ENCODE measurements around the gene OAS2.
A peak's percentile ranks its signal among the peaks of the same experiment; 100 is the strongest.

Gene OAS2

DNA sequence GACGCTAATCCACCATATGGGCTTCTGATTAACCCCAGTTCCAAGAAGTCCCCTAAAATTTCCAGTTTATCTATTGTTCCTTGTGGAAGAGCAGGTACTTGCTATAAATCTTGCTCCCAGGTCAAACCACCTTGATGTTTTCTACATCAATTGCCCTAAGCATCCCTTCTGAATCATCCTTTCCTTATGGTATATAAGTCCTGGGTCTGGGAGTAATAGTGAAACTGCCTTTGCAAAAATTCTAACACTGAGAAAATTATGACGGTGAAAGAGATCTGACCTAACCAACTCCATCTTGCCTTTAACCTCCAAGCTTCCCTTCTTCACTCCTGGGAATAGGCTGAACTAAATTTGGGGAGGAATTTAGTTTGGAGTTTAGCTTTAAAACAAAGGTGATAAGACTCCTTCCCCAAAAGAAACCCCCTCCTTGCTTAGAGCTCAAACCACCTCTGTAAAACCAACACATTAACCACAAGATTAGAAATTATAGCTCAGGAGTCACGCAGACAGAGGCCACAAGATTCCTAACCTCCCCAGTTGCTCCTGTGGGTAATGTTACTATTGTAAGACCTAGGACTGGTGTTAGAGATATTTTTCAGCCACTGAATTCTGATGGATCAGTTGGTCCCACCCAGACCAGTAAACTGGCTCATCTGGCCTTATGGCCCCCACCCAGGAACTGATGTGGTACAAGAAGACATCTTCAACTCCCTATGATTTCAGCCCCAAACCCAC lies 44.4 kb downstream of the OAS2 start:
- no peak for DNase-seq

DNA sequence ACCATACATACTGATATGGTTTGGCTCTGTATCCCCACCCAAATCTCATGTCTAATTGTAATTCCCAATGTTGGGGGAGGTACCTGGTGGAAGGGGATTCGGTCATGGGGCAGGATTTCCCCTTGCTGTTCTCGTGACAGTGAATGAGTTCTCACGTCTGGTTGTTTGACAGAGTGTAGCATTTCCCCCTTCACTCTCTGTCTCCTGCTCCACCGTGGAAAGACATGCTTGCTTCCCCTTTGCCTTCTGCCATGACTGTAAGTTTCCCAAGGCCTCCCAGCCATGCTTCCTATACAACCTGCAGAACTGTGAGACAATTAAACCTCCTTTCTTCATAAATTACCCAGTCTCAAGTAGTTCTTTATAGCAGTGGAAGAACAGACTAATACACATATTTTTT lies 49.4 kb downstream of the OAS2 start:
- no peak for DNase-seq

DNA sequence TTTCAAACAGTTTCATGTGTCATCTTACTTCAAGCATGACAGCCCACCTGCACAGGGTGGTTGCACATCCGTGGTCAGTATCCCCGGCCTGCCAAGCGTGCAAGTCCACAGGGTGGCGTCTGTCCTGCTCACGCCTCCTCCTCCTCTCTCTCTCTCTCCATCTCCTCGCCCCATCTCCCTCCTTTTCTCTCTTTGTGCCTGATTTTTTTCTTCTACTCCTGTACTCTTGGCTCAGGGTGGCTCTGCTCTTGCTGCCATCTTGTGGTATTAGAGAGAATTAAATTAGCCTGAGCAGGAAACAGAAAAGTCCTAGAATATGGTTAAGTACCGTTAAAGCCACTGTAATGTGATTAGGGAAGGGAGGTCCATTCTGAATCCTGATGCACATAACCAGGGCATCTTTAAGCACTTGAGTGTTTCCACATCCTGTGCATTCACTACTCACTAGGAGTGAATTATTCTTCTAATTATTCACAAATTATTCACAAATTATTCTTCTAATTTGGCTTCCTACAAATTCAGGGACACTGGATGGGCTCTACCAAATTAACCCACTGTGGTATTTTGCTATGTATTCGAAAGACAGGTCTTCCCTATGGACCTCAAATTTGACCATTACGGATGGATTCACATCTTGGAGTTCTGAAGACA lies 52.7 kb downstream of the OAS2 start:
- DNase-seq, result no peak

DNA sequence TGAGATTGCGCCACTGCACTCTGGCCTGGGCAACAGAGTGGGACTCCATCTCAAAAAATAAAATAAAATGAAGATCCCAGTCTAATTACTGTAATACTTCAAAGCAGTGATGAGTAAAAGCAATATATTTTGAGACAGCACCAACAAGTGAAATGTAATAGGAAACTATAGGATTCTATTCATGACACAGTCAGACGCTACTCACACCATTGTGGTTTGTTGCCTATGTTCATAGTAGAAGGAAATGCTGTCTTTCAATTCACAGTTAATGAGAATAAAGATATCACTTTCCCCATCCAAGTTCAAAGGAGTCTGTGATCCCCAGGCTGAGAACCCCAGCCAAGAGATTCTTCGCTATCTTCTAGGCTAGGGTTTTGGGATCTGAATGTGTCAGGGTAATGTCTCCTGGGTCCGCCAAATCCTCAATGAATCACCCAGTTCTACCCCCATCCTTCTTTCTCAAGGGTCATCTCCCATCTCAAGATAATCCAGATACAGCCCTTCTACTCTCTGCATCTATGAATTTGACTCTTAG lies 61.7 kb downstream of the OAS2 start:
- no peak for DNase-seq

DNA sequence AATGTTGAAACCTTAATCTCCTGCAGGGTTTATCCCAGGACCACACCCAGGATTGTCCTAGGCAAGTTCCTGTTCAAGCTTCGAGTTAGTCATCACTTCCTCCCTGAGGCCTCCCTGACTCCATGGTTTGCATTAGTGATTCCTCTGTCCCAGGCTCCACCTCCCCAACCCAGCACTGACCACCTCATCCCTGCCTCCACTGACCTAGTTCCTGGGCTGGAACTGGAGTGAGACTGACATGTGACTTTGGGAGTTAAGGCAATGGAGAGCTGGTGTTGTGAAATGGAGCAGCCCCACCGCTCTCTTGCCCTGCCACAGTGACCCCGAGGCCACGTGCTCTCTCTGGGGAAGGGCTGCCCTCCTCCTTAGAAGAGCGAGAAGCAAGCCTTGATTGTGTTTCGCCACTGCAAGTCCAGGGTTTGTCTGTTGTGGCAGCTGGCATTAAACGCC lies 62.4 kb downstream of the OAS2 start:
- peak; percentile 67 for DNase-seq

DNA sequence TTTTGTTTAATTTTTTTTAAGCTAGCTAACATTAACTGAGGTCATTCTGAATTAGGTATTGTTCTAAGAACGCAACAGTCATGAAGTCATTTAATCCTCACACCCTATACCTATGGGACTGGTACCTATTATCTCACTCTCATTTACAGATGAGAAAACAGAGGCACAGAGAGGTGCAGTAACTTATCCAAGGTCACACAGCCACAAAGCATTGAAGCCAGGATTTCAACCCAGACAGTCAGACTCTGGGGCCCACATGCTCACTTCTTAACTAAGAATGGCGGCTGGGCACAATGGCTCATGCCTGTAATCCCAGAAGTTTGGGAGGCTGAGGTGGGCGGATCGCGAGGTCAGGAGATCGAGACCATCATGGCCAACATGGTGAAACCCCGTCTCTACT lies 63.2 kb downstream of the OAS2 start:
- no peak for DNase-seq

DNA sequence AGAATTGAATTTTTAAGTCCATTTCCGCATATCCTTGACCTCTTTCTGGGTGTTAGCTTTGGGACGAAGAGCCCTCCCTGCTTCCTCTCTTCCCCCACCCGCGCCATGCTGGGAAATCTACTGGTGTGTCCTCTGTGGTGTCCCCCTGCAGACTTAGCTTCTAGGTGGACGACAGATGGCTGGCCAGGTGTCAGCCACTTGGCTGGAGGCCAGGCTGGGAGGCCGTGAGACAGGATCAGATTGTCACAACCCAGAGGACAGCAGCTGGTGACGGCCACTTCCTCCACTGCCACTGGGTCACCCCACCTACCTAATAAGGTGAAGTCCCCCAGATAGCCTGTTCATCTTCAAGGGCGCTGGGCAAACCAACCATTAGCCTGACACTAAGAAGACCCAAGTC lies 64.9 kb downstream of the OAS2 start:
- DNase-seq, result no peak

DNA sequence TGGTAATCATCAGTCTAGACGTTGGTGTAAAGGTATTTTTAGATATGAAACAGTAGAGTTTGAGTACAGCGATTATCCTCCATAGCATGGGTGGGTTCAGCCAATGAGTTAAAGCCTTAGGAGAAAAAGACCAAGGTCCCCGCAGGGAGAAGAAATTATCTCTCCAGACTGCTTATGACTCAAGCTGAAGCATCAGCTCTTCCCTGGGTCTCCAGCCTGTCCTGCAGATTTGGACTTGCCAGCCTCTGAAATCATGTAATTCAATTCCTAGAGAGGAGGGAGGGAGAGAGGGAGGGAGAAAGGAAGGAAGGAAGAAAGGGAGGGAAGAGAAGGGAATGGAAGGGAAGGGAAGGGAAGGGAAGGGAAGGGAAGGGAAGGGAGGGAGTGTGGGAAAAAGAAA lies 66.2 kb downstream of the OAS2 start:
- DNase-seq, result no peak

DNA sequence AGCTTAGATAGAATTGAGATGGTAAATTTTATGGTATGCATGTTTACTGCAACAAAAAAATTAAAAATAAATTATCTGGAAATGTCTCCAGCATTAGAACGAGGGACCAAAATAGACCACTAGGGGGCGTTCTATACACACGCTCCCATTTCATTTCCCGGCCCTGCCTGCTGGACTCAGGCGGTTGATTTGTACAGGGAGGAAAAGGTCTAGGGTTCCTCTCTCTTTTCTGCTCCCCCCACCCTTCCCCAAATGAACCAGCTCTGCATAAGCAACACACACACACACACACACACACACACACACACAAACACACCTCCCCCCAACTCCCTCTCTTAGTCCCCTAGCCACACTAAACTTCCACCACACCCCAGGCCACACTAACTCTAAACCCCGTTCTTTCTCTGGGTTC lies 70.4 kb downstream of the OAS2 start:
- peak; percentile 58 for DNase-seq

DNA sequence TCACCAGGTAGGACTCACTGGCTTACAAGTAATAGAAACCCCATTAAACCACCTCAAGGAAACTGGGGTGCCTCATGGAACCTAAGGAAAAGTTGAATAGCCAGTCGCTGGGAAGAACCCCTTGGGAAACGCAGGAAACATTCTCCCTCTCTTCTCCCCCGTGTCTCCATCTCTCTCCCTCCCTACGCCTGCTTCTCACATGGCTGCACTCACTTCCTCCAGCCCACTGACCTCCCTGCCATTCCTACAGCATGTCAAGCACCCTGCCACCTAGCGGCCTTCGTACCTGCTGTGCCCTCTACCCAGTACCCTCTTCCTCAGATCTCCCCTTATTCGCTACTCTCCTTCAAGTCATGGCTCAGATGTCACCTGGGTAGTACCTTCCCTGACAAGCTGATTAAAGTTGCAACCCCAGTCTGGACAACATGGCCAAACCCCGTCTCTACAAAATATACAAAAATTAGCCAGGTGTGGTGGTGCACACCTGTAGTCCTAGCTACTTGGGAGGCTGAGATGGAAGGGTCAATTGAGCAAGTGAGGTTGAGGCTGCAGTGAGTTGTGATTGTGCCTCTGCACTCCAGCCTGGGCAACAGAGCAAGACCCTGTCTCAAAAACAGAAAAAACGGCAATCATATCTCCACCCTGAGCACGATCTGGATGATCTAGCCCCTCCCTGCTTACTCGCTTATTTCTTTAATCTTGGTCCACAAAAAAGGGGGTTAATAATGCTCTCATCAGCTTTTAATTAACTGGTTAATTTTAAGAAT lies 71.8 kb downstream of the OAS2 start:
- no peak for DNase-seq

DNA sequence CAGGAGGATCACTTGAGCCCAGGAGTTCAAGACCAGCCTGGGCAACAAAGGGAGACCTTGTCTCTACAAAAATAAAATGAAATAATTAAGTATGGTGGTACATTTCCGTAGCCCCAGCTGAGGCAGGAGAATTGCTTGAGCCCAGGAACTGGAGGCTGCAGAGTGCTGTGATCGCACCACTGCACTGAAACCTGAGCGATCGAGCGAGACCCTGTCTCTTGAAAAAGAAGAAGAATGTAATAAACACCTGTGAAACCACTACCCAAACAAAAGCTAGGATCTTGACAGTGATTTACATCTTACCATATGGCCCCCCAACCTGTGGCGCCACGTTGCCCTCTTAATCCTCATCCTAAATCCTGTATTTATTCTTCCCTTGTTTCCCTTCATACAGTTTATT lies 72.5 kb downstream of the OAS2 start:
- DNase-seq, result peak; percentile 20

DNA sequence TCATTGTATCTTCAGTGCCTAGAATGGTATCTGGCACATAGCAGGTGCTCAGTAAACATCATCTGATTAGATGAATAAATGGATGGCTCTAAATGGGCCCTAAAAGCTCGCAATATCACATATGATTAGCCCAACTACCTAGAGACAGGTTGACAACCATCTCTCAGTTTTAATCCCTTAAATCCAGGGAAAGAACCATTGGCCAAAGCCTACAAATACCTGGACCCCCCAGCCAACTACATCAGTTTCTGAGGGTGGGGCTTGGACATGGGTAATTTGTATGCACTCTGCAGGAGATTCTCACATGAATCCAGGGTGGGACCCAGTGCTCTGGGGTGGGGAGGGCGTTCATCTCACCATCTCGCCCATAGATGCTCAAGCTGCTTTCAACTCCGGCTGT lies 73.4 kb downstream of the OAS2 start:
- no peak for DNase-seq

DNA sequence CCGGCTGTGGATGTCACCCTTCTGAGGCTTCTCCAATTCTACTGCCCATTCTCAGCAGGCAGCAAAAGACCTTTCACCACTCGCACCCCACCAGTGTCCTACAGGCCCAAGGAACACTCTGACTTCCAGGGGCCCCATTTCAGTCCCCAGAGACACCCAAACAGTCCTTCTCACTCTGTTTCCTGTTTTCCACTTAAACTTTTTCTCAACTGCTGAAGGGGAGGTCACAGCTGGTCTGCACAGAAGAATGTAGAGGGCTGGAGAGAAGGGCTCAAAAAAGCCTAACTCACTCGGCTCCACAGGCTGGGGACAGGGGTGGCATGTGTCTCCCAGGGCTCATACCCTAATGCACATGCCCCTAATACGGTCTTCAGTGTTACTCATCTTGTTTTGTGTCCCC lies 74.0 kb downstream of the OAS2 start:
- DNase-seq, result no peak

DNA sequence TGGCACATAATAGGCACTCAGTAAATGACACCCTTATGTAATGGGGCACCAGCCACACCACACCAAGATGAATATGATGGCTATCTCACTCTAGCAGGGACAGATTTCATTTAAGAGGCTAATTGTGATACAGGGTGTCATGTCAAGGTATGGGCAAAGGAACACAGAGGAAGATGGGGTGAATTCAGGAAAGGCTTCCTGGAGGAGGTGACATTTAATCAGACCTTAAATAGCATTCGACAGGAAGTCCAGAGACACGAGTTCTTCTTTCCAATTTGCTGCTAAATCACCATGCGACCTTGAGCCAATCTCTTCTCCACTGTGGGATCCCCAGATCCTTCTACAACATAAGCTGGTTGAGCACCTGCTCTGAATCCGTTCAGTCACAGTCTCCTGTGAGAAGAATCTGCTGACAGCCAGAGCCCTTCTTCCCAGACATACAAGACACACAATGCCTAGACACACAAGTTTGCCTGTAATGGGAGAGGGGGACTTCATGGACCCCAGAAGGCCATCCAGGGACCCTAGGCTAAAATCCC lies 76.7 kb downstream of the OAS2 start:
- no peak for DNase-seq

DNA sequence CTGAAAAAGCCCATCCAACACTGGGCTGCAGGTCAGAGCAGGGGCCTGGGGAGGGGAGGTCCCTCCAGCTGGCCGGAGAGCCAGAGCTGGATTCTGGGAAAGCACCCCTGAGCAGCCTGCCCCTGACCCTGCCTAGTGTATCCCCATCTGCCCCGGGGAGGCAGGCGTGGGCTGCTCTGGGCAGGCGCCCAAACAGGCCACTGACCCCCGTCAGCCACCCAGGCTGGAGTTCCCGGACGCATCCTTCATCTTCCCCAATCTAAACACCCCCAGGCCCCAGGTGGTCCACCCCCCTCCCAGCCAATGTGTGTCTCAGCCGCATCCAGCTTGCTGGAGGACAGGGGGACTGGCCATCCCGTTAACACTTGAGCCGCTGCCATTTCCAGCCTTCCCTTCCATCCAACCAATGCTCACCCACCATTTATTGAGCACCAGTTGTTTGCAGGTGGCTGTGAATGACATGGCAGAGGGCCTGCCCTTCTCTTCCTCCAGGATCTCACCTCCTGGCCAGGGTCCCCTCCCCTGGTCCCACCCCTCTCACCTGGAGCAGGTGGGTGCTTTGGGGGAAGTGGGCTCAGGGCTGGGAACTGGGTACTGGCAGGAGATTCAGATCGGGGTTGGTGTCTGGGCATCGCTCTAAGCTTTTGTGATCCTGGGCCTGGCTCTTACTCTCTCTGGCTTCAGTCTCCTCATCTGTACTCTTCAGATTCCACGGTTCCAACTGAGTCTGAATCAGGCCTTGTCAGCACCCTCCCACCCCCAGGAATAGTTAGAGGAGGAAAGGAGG lies 77.5 kb downstream of the OAS2 start:
- no peak for DNase-seq

DNA sequence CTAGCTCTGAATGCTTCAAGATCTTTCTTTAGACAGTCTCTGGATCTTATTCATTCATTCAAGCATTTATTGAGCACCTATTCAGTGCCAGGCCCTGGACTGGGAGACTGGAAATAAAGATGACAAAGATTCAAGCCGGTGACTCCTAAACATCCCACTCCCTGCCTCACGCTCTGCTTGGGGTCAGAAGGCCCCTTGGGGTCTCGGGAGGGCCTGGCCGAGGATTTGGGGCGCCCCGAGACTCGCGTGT lies 78.0 kb downstream of the OAS2 start:
- no peak for DNase-seq

DNA sequence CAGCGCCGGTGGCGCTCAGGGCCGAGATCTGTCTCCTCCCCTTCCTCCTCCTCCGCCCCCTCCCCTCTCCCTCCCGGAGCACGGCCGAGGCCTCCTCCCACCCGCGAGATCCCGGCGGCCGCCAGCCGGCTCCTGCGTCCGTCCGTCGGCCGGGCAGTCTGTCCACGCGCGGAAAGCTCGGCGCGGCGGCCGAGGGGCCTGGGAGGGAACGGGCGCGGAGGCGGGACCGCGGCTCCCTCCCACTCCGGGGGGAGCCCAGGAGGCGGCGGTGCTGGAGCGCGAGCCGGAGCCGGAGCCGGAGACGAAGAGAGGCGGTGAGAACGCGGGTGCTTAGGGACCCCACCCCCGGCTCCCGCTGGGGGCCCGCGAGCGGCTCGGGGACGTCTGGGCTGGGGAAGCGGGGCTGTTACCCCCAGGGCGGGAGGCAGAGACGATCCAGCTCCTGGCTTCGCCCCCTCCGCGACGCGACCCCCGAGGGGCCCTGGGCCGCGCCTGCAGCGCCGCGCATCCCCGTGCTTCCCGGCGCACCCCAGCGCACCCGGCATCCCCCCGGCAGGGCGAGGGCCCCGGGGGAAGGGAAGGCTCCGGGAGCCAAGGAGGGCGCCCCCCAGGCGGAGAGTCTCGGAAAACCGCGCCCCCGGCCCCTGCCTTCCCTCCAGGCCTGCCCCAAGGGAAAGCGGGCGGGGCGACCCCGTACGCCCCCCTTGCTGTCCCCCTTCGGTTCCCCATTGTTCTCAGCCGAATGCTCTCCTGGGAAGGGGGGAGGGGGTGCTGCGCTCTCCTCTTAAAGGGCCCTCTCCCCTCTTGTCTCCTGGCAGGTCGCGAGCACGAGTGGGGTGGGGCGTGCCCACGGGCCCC lies 78.5 kb downstream of the OAS2 start, which contains the start of gene DTX1:
DTX1 (plus strand) TSS at position 100 of the 858 bp plus-strand sequence. CDS start 1,463 bp downstream, outside the sequence.
- DNase-seq, result peak; percentile 20

DNA sequence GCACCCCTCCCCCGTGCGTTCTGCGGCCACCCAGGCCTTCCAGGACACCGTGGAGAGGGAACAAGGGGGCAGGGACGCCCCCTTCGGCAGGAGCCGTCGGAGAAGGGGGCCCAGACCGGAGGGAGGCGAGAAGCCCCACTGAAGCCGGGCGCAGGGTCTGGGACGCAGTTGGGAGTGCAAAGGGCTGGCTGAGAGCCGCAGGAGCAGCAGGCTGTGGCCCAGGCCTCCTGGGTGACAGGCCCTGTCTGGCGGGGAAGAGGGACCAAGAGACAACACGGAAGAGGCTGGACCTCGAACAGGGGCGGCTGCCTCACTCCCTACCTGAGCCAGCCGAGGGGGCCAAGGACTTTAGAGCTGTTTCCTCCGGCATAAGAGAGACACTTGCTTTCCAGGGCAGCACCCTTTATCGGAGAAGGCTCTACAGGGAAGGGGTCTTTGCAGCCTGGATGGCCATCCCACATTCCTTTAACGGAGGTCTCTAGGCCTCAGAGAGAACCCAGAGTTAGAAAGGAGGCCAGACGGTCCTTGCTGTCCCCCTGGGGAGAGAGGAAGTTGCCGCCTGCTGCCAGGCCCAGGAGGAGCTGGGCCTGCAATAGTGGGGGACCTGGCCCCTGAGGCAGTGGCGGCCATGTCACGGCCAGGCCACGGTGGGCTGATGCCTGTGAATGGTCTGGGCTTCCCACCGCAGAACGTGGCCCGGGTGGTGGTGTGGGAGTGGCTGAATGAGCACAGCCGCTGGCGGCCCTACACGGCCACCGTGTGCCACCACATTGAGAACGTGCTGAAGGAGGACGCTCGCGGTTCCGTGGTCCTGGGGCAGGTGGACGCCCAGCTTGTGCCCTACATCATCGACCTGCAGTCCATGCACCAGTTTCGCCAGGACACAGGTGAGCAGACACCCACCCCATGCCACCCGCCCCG lies 79.5 kb downstream of the OAS2 start:
- no peak for DNase-seq

DNA sequence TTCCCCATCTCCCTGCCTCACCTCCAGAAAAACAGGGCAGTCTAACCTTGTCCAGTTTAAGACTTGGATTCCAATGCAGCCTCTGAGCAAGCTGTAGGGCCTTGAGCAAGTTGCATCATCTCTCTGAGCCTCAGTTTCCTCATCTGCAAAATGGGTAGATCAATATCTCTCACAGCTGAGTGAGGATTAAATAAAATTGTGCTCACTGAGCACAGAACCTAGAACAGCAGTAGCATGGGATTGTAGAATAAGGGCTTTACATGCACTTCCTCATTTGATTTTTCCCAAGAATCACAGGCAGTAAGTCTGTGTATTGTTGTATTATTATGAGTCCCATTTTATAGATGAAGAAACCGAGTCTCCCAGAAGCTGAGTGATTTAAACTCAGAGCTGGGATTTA lies 80.2 kb downstream of the OAS2 start:
- no peak for DNase-seq

DNA sequence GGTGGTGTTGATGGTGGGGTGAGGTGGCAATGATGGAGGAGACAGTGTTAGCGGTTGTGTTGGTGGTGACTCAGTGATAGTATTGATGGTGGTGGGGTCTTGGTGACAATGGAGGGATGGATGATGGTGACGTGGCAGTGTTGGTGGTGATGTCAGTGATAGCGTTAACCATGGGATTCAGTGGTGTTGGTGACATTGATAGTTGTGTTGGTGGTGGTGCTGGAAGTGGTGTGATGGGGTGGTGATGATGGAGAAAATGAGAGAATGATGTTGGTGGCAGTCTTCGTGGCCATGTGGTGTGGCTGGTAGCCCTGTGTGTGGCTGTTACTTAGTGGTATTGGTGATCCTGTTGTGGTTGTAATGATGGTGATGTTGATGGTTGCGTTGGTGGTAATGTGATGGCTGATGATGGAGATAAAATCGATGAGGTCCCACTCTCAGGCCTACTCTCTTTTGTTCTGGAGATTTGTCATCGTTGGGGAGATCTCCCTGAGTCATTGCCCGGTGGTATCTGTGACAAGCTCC lies 80.8 kb downstream of the OAS2 start:
- no peak for DNase-seq
